ENCODE results near the gene PPIC.

The PPIC gene

GRCh38 chr5:122999947-123000563, 36.5 kb downstream of the PPIC start:
- no peak overlapping the region for H3K4me3 ChIP-seq (replicated peaks in 1 of 2; ENCODE audit: low read depth in 2 of 2, low read length in 2 of 2)
- DNase-seq (ENCODE audit: low read depth in 2 of 2): peak; percentile 59 to 63
- peak; percentile 60 for TF ChIP-seq CTCF (IDR thresholded peaks at IDR 0.05; ENCODE audit: low read depth, low read length)

- TF ChIP-seq CTCF (IDR thresholded peaks at IDR 0.05; ENCODE audit: low read depth, low read length): no peak
- no peak for DNase-seq (ENCODE audit: low read depth in 2 of 2)
- H3K4me3 ChIP-seq (replicated peaks in 1 of 2; ENCODE audit: low read depth in 2 of 2, low read length in 2 of 2): no peak overlapping the region
These were observed 39.2 kb downstream of the PPIC start for GRCh38 chr5:122997294-122997693.

- no peak for DNase-seq (ENCODE audit: low read depth in 2 of 2)
- H3K4me3 ChIP-seq (replicated peaks in 1 of 2; ENCODE audit: low read depth in 2 of 2, low read length in 2 of 2): no peak overlapping the region
- no peak for TF ChIP-seq CTCF (IDR thresholded peaks at IDR 0.05; ENCODE audit: low read depth, low read length)
These were observed 40.4 kb downstream of the PPIC start for GRCh38 chr5:122996091-122996490.

GRCh38 chr5:122985954-122986721, 50.4 kb downstream of the PPIC start:
- TF ChIP-seq CTCF (IDR thresholded peaks at IDR 0.05; ENCODE audit: low read depth, low read length): no peak
- DNase-seq (ENCODE audit: low read depth in 2 of 2): no peak
- H3K4me3 ChIP-seq (replicated peaks in 1 of 2; ENCODE audit: low read depth in 2 of 2, low read length in 2 of 2): no peak overlapping the region

- DNase-seq (ENCODE audit: low read depth in 2 of 2): no peak
- no peak for TF ChIP-seq CTCF (IDR thresholded peaks at IDR 0.05; ENCODE audit: low read depth, low read length)
- no peak overlapping the region for H3K4me3 ChIP-seq (replicated peaks in 1 of 2; ENCODE audit: low read depth in 2 of 2, low read length in 2 of 2)
These were observed 51.4 kb downstream of the PPIC start for GRCh38 chr5:122985006-122985700.

GRCh38 chr5:122984425-122984824, 52.1 kb downstream of the PPIC start:
- no peak overlapping the region for H3K4me3 ChIP-seq (replicated peaks in 1 of 2; ENCODE audit: low read depth in 2 of 2, low read length in 2 of 2)
- DNase-seq (ENCODE audit: low read depth in 2 of 2): no peak
- no peak for TF ChIP-seq CTCF (IDR thresholded peaks at IDR 0.05; ENCODE audit: low read depth, low read length)
